ENCODE results near the gene IL36B. TPM values are rescaled to one million over a fixed set of nuclear protein-coding genes. Genes with fewer than 3 reads are reported as not detected.
A peak's percentile ranks its signal among the peaks of the same experiment; 100 is the strongest.

IL36B gene
- total RNA-seq, 1 donor from 2014 or later, result not detected

DNA sequence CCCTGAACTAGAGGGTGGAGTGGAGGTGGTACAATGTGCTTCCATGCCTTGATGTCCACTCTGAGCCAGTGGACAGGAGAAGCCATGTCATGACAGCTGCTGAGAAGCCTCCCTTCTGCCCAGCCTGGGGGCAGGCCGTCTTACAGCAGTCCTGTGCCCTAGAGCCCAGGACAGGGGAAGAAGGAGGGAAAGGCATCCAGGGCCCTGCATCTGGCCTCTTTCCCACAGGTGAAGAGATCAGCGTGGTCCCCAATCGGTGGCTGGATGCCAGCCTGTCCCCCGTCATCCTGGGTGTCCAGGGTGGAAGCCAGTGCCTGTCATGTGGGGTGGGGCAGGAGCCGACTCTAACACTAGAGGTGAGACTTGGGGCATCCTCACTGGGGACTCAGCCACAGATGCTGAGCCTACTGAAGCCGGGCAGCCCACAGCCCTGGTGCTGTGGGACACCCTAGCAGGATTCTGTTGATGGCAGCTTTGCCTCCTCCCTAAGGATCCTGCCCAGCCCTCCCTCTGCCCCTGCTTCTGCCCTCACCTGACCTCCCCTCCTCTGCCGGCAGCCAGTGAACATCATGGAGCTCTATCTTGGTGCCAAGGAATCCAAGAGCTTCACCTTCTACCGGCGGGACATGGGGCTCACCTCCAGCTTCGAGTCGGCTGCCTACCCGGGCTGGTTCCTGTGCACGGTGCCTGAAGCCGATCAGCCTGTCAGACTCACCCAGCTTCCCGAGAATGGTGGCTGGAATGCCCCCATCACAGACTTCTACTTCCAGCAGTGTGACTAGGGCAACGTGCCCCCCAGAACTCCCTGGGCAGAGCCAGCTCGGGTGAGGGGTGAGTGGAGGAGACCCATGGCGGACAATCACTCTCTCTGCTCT lies 9.5 kb upstream of the IL36B start:
- DNase-seq (ENCODE audit: low spot score in 2 of 2, unreplicated experiment in 2 of 2), result no peak
- no peak overlapping the region for H3K27ac Mint-ChIP-seq
- H3K9me3 Mint-ChIP-seq, result peaks cover 18% of the 10 kb centered on the region
- peaks cover 16% of the 10 kb centered on the region for H3K27me3 Mint-ChIP-seq (ENCODE audit: low read depth)
- TF ChIP-seq, protein P1, sequence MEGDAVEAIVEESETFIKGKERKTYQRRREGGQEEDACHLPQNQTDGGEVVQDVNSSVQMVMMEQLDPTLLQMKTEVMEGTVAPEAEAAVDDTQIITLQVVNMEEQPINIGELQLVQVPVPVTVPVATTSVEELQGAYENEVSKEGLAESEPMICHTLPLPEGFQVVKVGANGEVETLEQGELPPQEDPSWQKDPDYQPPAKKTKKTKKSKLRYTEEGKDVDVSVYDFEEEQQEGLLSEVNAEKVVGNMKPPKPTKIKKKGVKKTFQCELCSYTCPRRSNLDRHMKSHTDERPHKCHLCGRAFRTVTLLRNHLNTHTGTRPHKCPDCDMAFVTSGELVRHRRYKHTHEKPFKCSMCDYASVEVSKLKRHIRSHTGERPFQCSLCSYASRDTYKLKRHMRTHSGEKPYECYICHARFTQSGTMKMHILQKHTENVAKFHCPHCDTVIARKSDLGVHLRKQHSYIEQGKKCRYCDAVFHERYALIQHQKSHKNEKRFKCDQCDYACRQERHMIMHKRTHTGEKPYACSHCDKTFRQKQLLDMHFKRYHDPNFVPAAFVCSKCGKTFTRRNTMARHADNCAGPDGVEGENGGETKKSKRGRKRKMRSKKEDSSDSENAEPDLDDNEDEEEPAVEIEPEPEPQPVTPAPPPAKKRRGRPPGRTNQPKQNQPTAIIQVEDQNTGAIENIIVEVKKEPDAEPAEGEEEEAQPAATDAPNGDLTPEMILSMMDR (IDR thresholded peaks at IDR 0.05; ENCODE audit: unreplicated experiment), result no peak
- peaks cover 13% of the 10 kb centered on the region for H3K4me1 Mint-ChIP-seq
- H3K36me3 Mint-ChIP-seq, result no peaks in the 10 kb centered on the region
- no peak overlapping the region for H3K4me3 Mint-ChIP-seq

- Mint-ChIP-seq H3K27me3 (ENCODE audit: low read depth) (peaks cover 16% of the 10 kb centered on the region), H3K4me1 (peaks cover 13% of the 10 kb centered on the region), H3K4me3 (no peak overlapping the region), H3K9me3 (peaks cover 13% of the 10 kb centered on the region), H3K27ac (no peak overlapping the region), H3K36me3 (no peaks in the 10 kb centered on the region)
- TF ChIP-seq, protein P1 (IDR thresholded peaks at IDR 0.05; ENCODE audit: unreplicated experiment), result no peak
- no peak for DNase-seq (ENCODE audit: low spot score in 2 of 2, unreplicated experiment in 2 of 2)
These were observed 8.6 kb upstream of the IL36B start for GRCh38 chr2:113061241-113061640.

- DNase-seq (ENCODE audit: low spot score in 2 of 2, unreplicated experiment in 2 of 2), result no peak
These were observed 8.1 kb upstream of the IL36B start for GRCh38 chr2:113060796-113061195.

GRCh38 chr2:113060396-113060795 lies 7.7 kb upstream of the IL36B start:
- Mint-ChIP-seq H3K36me3 (no peaks in the 10 kb centered on the region), H3K27me3 (ENCODE audit: low read depth) (peaks cover 16% of the 10 kb centered on the region), H3K9me3 (peaks cover 19% of the 10 kb centered on the region), H3K27ac (no peak overlapping the region), H3K4me1 (peaks cover 13% of the 10 kb centered on the region), H3K4me3 (no peak overlapping the region)
- TF ChIP-seq, protein P1 (IDR thresholded peaks at IDR 0.05; ENCODE audit: unreplicated experiment), result no peak
- DNase-seq (ENCODE audit: low spot score in 2 of 2, unreplicated experiment in 2 of 2), result no peak

More at GRCh38 chr2:113060796-113061195, 8.1 kb upstream of the IL36B start:
- peaks cover 16% of the 10 kb centered on the region for H3K27me3 Mint-ChIP-seq (ENCODE audit: low read depth)
- H3K27ac Mint-ChIP-seq, result no peak overlapping the region
- no peaks in the 10 kb centered on the region for H3K36me3 Mint-ChIP-seq
- no peak overlapping the region for H3K4me3 Mint-ChIP-seq
- H3K9me3 Mint-ChIP-seq, result peaks cover 18% of the 10 kb centered on the region
- peaks cover 13% of the 10 kb centered on the region for H3K4me1 Mint-ChIP-seq
- TF ChIP-seq, protein P1 (IDR thresholded peaks at IDR 0.05; ENCODE audit: unreplicated experiment), result no peak

- TF ChIP-seq, protein P1 (IDR thresholded peaks at IDR 0.05; ENCODE audit: unreplicated experiment), result no peak
- H3K9me3 Mint-ChIP-seq, result peaks cover 24% of the 10 kb centered on the region
- H3K27me3 Mint-ChIP-seq (ENCODE audit: low read depth), result peaks cover 14% of the 10 kb centered on the region
- no peak for DNase-seq (ENCODE audit: low spot score in 2 of 2, unreplicated experiment in 2 of 2)
- H3K36me3 Mint-ChIP-seq, result no peaks in the 10 kb centered on the region
- H3K27ac Mint-ChIP-seq, result peak within 1 kb of the TSS; percentile 80
- peaks cover 13% of the 10 kb centered on the region for H3K4me1 Mint-ChIP-seq
- H3K4me3 Mint-ChIP-seq, result peak within 1 kb of the TSS; percentile 20
These were observed 6.6 kb upstream of the IL36B start, which contains the start of gene IL36RN for GRCh38 chr2:113058998-113059960. Gene IL36RN (plus strand): TSS chr2:113059198. CDS start chr2:113059439, 241 bp downstream.

Measured in mesothelial cell of epicardium (in vitro differentiated cells).